K562 (cell line): Measurements from ENCODE around the gene NRCAM. TPM values are rescaled to one million over a fixed set of nuclear protein-coding genes. Genes with fewer than 3 reads are reported as not detected.
A peak's percentile ranks its signal among the peaks of the same experiment; 100 is the strongest.

Experiments used
- ATAC-seq: fragments of 200-7000 bp; cut with Tn5 transposase; 3 replicates; pipeline ENCODE4 v1.9.1; 2020; ENCODE audit warnings: moderate library complexity
- BruUV-seq: library from RNA; stranded (reverse); fragments of 400-500 nt; replicated peaks from 2 replicates; lab custom pipeline; 2021; lab: Mats Ljungman, UMichigan
- CTCF ChIA-PET: fragments of 300-600 bp; formaldehyde crosslinking; extraction: SDS; loops from one replicate; lab custom pipeline; 2021; ENCODE audit warnings: low intra/inter-chr PET ratio; lab: Yijun Ruan, JAX
- POLR2A ChIA-PET: fragments of 300-600, 350-650 bp; sonication (Branson Sonifier 250); formaldehyde crosslinking; extraction: SDS; loops from one replicate; lab custom pipeline; 2021; ENCODE audit warnings: antibody characterized with exemption, inconsistent platforms; lab: Yijun Ruan, JAX
- DNase-seq, 4 experiments: peaks; one replicate each; pipeline versions ENCODE4 v3.0.0 to v3.0.0-alpha.2; 2011 to 2018; ENCODE audit warnings: low spot score in 3 of 4, mixed read lengths in 3 of 4; ENCODE audit errors: extremely low read depth in 1 of 4
- FAIRE-seq: peaks from 2 replicates; lab custom pipeline; 2011; peaks lifted over from hg19 to GRCh38; lab: Jason Lieb, UNC
- H2AFZ ChIP-seq: 2 replicates; pipeline ENCODE4 v1.6.0; 2011; ENCODE audit warnings: low read depth, low read length, control low read depth, inconsistent platforms
- H3K27ac ChIP-seq: fragments of 200-600 bp; 3 replicates; pipeline ENCODE4 v1.8.0; 2011; ENCODE audit warnings: low read depth, mild to moderate bottlenecking, control low read depth, inconsistent platforms, low read length, moderate library complexity, mixed read lengths; ENCODE audit errors: extremely low read depth
- H3K27me3 ChIP-seq, 2 experiments: fragments of 300-600 bp in 1 of 2; 2 replicates in 1 of 2; 3 replicates in 1 of 2; pipeline versions ENCODE4 v1.6.0 to v1.8.0; 2011; ENCODE audit warnings: inconsistent platforms in 2 of 2, low read length in 2 of 2, mild to moderate bottlenecking in 1 of 2, mixed read lengths in 1 of 2, moderate library complexity in 1 of 2; ENCODE audit not compliant: control insufficient read depth in 2 of 2, insufficient read depth in 2 of 2
- H3K36me3 ChIP-seq: fragments of 300-600 bp; 3 replicates; pipeline ENCODE4 v1.8.0; 2011; ENCODE audit warnings: mild to moderate bottlenecking, low read length, inconsistent platforms; ENCODE audit not compliant: control insufficient read depth, insufficient read depth
- H3K4me1 ChIP-seq, 2 experiments: fragments of 200-600 bp in 1 of 2; replicated peaks in 1 of 2; 2 replicates in 1 of 2; 3 replicates in 1 of 2; pipeline versions ENCODE4 v1.5.1 to v1.8.0; 2011; ENCODE audit warnings: inconsistent platforms in 2 of 2, low read length in 2 of 2, mild to moderate bottlenecking in 1 of 2, mixed read lengths in 1 of 2, moderate library complexity in 1 of 2; ENCODE audit not compliant: control insufficient read depth in 2 of 2, insufficient read depth in 2 of 2
- H3K4me2 ChIP-seq: 2 replicates; pipeline ENCODE4 v1.6.1; 2011; ENCODE audit warnings: low read length, control low read depth, inconsistent platforms, mixed read lengths; ENCODE audit not compliant: insufficient read depth
- H3K4me3 ChIP-seq: fragments of 200-600 bp; sonication (generic), shearing (Covaris generic); 2 replicates; pipeline ENCODE4 v1.5.1; 2016; ENCODE audit warnings: control low read depth, inconsistent platforms
- H3K79me2 ChIP-seq: fragments of 200-600 bp; 3 replicates; pipeline ENCODE4 v1.8.0; 2011; ENCODE audit warnings: low read length, inconsistent platforms; ENCODE audit not compliant: control insufficient read depth, insufficient read depth
- H3K9ac ChIP-seq, 2 experiments: 2 replicates each; pipeline versions ENCODE4 v1.6.0 to v1.6.1; 2011; ENCODE audit warnings: low read depth in 2 of 2, low read length in 2 of 2, control low read depth in 1 of 2, inconsistent platforms in 1 of 2, mild to moderate bottlenecking in 1 of 2, mixed read lengths in 1 of 2; ENCODE audit not compliant: insufficient read depth in 1 of 2
- H3K9me1 ChIP-seq: one replicate; pipeline ENCODE4 v1.6.0; 2011; ENCODE audit warnings: inconsistent platforms, mild to moderate bottlenecking, low read length, moderate library complexity; ENCODE audit not compliant: control insufficient read depth, insufficient read depth
- H3K9me3 ChIP-seq: replicated peaks from 2 replicates; pipeline ENCODE4 v1.5.1; 2011; ENCODE audit warnings: low read depth, low read length, inconsistent platforms; ENCODE audit not compliant: control insufficient read depth, insufficient read depth
- H4K20me1 ChIP-seq: replicated peaks from 2 replicates; pipeline ENCODE4 v1.6.1; 2011; ENCODE audit warnings: low read length, inconsistent platforms, mixed read lengths; ENCODE audit not compliant: control insufficient read depth, insufficient read depth
- PCBP2 ChIP-seq: fragments of 200-400 bp; formaldehyde crosslinking; IDR thresholded peaks from 2 replicates; pipeline ENCODE4 v1.6.1; 2018; ENCODE audit warnings: low read length, low read depth, mild to moderate bottlenecking, moderate library complexity; ENCODE audit not compliant: poor library complexity, severe bottlenecking
- REST ChIP-seq, 2 experiments: fragments of 450-650 bp; formaldehyde crosslinking in 1 of 2; IDR thresholded peaks; 2 replicates each; pipeline versions ENCODE4 v1.4.0 to v1.6.1; 2014 to 2020; ENCODE audit warnings: mild to moderate bottlenecking in 2 of 2, borderline replicate concordance in 1 of 2, low read depth in 1 of 2
- WGBS: fragments of 100-300 bp; shearing (Covaris generic); methylation state at CpG from one replicate; pipeline ENCODE4 v1.1.6; 2016; ENCODE audit warnings: low coverage, mixed read lengths; ENCODE audit not compliant: insufficient coverage; ENCODE audit errors: missing lambda C conversion rate; 5-methylcytosine and 5-hydroxymethylcytosine counted together
- in situ Hi-C: fragments of 300-500 bp; cut with MboI; formaldehyde crosslinking; loops from 4 replicates; pipeline ENCODE4 v1.15.0; 2018; ENCODE audit warnings: inconsistent platforms, mixed read lengths
- intact Hi-C: fragments of 100-400 bp; cut with micrococcal nuclease; formaldehyde crosslinking; loops from 2 replicates; pipeline ENCODE4 v1.14.2; 2022
- polyA plus RNA-seq, 8 experiments: library from polyadenylated mRNA; depleted of rRNA in 4 of 8; stranded (reverse) in 5 of 8; unstranded in 3 of 8; fragments of >200 nt; fragmentation: Nextera tagmentation in 2 of 8; fragmentation: Illumina TruSeq in 1 of 8; extraction: Ambion mirVana in 2 of 8; extraction: Trizol in 1 of 8; gene quantifications; 2 replicates each; pipeline versions ENCODE4 v1.2.1 to v1.2.3, GENCODE V29; 2011 to 2014; ENCODE audit warnings: inconsistent platforms in 1 of 8, missing spikeins in 1 of 8
- total RNA-seq, 7 experiments: library from RNA; depleted of rRNA in 6 of 7; stranded (reverse); fragments of >200 nt in 6 of 7; fragmentation: Illumina TruSeq in 2 of 7; extraction: Trizol in 2 of 7; gene quantifications; 2 replicates each; pipeline versions ENCODE4 v1.2.1 to v1.2.3, GENCODE V29; 2011 to 2021; ENCODE audit warnings: low replicate concordance in 1 of 7

NRCAM gene
- total and polyA plus RNA-seq, 9 of the 15 experiments (the other 6 are each of a cell fraction or from before 2014, with no cell fraction given): 0.03 to 0.54 (median 0.12) TPM; not detected in 1

DNA sequence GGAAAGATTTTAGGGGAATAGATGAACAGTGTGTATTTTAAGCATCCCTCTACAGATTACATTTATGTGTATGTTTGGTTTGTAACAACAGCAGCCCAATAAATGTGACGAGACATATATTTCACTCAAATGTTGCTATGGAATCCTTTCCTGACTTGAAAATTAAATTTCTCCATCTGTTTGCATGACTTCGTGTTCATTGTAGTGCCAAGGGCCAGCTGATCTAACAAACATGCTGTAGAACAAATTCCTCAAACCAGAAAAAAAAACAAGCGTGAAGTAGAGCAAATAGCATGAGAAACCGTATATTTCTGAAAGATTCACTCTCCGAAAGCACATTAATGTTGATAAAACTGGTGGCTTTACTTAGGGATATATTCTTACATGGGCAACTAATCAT, 87.8 kb downstream of the NRCAM start:
- in situ Hi-C loops (no loop called here), intact Hi-C loops (loop anchor here (5.0 kb wide), 1 partner anchor 186 kb away; no protein-coding TSS in a partner anchor)
- H4K20me1 ChIP-seq: no peaks in the 10 kb centered on the region
- H3K27ac ChIP-seq: no peak overlapping the region
- no peak overlapping the region for H2AFZ ChIP-seq
- WGBS: 6% methylated on average over 5 of the region's 5 CpGs
- H3K9me1 ChIP-seq: no peaks in the 10 kb centered on the region
- TF ChIP-seq REST (IDR thresholded peaks at IDR 0.05; ENCODE audit: borderline replicate concordance) (0 out of 2 replicates have a peak, but pooled peaks have one; percentile 4), REST (CRISPR knock-in tag; IDR thresholded peaks at IDR 0.05; ENCODE audit: low read depth) (no peak), PCBP2 (no peak)
- no peaks in the 10 kb centered on the region for H3K79me2 ChIP-seq
- H3K27me3 ChIP-seq: peaks cover under 1 to 2% of the 10 kb centered on the region in 2 experiments; a peak in 1 of 5 replicates
- no peak overlapping the region for H3K4me3 ChIP-seq
- ChIA-PET POLR2A (interaction anchor here (0.7 kb wide), 1 partner anchor 198 kb away, joined by 5 read pairs; no protein-coding TSS in a partner anchor), CTCF (no interaction called here)
- BruUV-seq: no TSS peak
- FAIRE-seq (no peak), ATAC-seq (no peak), DNase-seq (no peak)
- H3K9ac ChIP-seq: no peak overlapping the region
- H3K9me3 ChIP-seq: no peaks in the 10 kb centered on the region
- no peaks in the 10 kb centered on the region for H3K4me1 ChIP-seq
- H3K4me2 ChIP-seq: no peak overlapping the region
- H3K36me3 ChIP-seq: no peaks in the 10 kb centered on the region
